Hypothalamus (tissue), 51 donors: ENCODE data around the gene PARP3.
"Not testable (repeated sequence)": the region's sequence is repeated elsewhere in the genome, so short reads cannot be mapped to it uniquely, and the experiment has no call there.

Experiments used
- DNase-seq, 51 donors: peaks; one replicate each; lab custom pipeline; 2025; lab: John Stamatoyannopoulos, UW

The PARP3 gene

DNA sequence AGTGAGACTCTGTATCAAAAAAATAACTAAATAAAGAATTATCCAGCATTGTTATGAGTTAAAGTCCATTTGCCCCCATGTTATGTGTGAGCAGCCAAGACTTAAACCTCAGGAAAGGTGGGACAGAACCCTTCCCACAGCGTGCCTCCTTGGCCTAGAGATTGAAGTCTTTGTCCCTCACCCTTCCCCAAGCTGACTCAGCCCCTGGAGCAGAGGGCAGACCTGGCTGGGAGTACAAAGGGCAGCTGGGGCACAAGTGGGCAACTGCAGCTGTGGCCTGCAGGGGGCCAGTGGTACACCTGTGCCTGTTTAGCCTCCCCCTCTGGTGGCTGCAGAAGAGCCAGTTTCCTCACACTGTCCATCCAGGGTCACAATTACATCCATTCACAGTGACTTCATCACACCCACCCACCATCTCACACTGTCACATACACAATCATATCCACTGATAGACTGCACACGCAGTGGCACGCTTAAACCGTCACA is 40.2 kb downstream of the PARP3 start:
- peak in 1 of 51 donors; percentile 76 for DNase-seq

DNA sequence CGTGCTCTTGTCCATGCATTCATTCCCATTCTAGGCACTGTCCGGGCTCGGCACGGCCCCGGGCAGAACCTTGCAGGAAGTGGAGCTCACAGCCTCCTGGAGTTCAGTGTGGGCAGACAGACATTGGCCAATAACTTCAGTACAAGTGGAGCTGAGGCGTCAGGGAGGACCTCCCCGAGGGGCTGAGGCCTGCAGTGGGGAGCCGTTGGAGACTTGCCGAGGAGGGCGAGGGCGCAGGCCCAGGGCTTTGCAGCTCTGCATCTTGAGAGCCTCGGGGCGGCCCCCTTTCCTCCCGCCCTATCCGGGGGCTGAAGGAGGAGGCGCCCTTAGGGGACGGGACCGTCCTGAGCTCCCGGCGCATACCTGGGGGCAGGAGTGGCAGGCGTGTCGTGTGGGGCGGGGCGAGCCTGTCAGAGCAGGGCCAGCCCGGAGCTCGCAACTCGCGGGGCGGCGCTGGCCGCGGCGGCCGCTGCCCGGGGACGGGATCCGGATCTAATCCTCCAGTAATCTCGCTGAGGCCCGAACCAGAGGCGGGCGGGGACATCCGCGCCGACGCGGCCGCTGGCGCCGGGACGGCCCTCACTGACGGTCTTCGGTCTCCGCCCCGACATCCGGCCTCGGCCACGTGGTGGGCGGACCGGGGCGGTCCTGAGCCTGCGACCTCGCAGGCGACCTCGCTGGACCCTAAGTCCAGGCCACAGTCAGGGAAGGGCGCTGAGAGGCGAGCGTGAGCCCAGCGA is 40.8 kb downstream of the PARP3 start, which contains the start of gene ACY1:
ACY1 (plus strand) TSS at position 698 of the 740 bp plus-strand sequence. CDS start 530 bp downstream, outside the sequence.
- peak in 45 of 51 donors; percentile 44 to 85 (median 70) for DNase-seq

GRCh38 chr3:51983578-51984268 is 41.6 kb downstream of the PARP3 start:
- no peak for DNase-seq

- no peak for DNase-seq
These were observed 42.1 kb downstream of the PARP3 start for GRCh38 chr3:51984269-51984647.

GRCh38 chr3:51985063-51985462 is 42.9 kb downstream of the PARP3 start:
- DNase-seq = no peak

GRCh38 chr3:51986010-51986947 is 44.1 kb downstream of the PARP3 start:
- DNase-seq = no peak

- DNase-seq = no peak
These were observed 45.4 kb downstream of the PARP3 start for GRCh38 chr3:51987568-51987967.

- no peak for DNase-seq
These were observed 46.4 kb downstream of the PARP3 start for GRCh38 chr3:51988286-51989146.

- not testable (repeated sequence) for DNase-seq
These were observed 48.4 kb downstream of the PARP3 start for GRCh38 chr3:51990501-51990971.

DNA sequence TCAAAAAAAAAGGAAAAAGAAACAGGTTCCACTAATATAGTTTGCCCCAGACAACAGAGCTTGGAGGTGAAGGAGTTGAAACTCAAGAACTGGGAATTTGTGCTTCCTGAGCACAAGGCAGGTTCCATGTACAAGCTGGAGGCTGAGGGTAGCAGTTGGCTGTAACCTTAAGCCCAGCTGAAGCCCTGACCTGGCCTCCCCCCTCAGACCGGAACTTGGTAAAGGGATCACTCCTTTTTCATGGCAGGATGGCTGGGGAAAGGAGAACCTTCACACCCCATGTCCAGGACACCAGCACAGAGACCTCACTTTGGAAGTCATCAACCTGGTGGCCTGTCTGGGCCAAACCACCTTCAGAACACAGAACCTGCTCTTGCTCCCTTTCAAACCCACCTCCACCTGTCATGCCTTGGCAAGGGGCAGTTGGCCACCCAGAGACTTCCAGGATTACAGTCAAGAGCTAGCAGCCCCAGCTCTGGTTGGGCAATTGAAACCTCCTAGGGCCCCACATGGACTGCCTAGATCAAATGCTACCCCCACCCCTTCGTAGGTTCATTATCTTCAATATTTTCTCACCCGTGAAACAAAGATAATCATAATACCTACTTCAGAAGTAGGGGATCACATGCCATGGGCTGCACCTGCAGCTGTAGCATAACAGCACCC is 50.0 kb downstream of the PARP3 start:
- DNase-seq = no peak

DNA sequence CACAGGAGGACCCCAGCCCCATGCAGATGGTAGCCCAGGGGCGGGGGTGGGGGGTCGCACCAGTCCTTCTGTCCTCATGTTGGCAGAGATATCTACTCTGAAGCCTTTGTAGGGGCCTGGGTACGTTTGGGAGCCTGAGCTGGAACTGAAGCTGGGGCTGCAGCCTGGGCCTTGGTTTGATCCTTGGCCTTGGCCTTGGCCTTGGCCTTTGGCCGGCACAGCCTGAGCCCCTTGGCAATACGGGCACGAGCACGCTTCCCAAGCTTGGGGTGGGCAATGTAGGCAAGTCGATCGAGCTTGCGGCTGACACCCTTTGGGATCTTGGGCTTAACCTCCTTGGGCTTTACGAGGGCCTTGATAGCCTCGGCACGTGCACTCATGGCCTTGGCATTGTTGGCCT is 51.5 kb downstream of the PARP3 start:
- not testable (repeated sequence) for DNase-seq

DNA sequence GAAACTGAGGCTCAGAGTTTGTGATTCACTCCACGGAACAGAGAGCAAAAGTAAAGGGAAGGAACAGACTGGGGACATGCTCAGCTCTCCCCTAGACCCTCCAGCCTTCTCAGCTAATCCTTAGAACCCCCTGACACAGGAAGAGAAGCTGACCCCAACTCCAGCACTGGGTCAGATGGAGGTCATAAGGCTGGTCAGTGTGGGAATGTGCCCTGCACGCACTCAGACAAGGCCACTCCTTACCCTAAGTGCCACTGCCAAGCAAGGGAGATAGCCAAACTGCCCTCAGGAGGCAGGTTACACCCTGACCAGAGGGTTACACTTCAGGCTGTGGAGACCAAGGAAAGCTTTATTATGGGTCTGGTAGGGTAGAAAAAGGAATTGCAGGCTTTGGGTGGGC is 52.4 kb downstream of the PARP3 start:
- DNase-seq = no peak

DNA sequence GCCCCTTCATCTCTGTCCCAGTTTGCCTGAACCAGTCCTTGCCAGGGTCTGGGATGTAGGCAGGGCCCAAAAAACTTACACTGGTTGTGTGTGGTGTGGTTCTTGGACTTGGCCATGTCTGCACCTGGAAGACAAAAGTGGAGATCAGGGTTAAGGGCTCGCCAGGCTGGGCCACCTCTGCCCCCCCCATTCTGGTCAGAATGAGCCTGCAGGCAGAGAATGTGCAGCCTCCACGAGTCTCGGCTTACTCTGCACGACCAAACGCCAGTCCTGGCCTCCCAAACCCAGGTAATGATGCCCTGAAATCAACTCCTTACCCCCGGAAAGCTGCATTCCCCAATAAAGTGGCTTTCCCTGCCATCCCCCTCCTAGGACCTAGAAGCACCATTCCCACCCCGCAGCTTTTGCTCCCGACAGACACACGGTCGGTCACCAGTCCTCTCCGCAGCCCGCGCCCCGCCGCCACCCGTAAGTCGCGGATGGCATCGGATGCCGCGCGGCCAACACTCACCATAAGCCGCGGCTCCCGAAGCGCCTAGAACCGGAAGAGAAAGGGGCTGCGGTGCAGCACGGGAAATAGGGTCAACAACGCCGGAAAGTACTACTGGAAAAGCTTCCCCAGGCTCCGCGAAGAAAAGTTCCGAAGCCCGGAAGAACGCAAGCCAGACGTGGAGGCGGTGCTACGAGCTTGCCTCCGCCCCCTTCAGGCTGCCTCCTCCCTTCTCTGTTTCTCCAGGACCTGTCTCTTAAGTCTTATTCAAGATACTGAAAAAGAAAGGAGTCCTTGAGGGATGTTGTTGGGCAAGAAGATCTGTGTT is 53.4 kb downstream of the PARP3 start, which contains the start of gene RPL29:
RPL29 (minus strand) TSS at position 550 of the 818 bp plus-strand sequence; CDS start at position 116, 434 bp downstream.
- peak; percentile 33 to 93 (median 81) for DNase-seq

DNA sequence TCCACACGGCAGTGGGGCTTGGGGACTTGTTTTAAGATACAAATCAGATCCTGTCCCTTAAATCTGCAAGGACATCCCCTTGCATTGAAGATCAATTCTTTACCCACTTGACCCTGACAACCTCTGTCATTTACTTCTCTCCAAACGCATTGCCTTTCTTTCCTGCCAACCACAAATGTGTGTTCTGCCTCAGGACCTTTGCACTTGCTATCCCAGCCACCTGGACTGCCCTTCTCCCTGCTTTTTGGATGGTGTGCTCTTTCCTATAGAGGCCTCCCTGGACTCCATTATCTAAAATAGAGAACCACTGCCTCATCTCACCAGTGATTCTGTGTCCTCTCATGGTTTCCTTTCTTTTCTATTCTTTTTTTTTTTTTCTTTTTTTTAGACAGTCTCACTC is 55.0 kb downstream of the PARP3 start:
- no peak for DNase-seq

DNA sequence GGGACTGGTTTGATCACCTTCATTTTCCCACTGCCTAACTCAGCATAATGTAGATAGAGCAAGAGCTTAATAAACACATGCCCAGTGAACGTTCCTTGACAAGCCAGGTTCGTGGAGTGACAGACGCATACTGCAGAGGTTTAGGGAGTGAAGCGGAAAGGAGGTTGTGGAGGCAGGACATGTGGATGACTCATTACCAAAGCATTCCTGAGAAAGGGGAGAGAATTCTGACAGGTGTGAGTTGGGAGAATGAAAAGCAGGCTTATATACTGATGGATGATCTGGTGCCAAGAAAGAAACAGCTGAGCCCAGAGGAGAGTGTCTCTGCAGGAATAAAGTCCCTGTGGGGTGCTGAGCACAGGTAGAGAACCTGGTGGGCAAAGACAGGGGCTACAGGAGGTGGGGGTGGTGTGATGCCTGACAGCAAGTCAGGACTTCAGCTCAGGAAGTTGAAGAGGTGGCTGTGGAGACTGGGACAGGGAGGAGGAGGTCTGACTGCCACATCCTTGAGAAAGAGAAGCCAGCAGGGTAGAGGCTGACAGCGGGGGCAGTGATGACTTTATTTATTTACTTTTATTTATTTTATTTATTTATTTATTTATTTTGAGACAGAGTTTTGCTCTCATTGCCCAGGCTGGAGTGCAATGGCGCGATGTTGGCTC is 55.9 kb downstream of the PARP3 start:
- no peak for DNase-seq
